ENCODE data around the gene IGFBP6.
A peak's percentile ranks its signal among the peaks of the same experiment; 100 is the strongest.

The IGFBP6 gene

DNA sequence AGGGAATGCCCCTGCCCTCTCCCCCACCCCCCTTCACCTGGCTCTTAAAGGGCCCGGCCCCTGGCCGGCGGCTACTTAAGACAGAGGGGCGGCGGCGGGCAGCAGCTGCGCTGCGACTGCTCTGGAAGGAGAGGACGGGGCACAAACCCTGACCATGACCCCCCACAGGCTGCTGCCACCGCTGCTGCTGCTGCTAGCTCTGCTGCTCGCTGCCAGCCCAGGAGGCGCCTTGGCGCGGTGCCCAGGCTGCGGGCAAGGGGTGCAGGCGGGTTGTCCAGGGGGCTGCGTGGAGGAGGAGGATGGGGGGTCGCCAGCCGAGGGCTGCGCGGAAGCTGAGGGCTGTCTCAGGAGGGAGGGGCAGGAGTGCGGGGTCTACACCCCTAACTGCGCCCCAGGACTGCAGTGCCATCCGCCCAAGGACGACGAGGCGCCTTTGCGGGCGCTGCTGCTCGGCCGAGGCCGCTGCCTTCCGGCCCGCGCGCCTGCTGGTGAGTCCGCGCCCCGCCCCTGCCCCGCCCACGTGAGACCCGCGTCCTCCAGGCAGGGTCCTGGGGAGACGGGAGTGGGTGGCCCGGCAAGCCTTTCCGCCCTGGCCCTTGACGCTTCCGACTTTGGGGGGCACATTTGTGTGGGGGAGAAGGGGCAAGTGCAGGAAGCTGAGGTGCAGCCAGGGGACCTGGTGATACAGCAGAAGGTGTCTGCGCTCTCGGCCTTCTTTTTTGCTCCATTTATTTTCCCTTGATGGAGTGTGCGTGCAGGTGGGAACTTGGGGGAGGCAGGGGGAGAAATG, at the start of gene IGFBP6 (continued):
- TF ChIP-seq, protein P1, sequence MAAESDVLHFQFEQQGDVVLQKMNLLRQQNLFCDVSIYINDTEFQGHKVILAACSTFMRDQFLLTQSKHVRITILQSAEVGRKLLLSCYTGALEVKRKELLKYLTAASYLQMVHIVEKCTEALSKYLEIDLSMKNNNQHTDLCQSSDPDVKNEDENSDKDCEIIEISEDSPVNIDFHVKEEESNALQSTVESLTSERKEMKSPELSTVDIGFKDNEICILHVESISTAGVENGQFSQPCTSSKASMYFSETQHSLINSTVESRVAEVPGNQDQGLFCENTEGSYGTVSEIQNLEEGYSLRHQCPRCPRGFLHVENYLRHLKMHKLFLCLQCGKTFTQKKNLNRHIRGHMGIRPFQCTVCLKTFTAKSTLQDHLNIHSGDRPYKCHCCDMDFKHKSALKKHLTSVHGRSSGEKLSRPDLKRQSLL (tag by site-specific recombination; IDR thresholded peaks at IDR 0.05) = no peak
- TF ChIP-seq GLIS1 (tag by site-specific recombination; IDR thresholded peaks at IDR 0.05) = peak; percentile 97
- TF ChIP-seq ZNF138 (tag by site-specific recombination; IDR thresholded peaks at IDR 0.05; ENCODE audit: borderline replicate concordance) = no peak
- peak; percentile 61; the same call in 1 of the 2 replicates for TF ChIP-seq ZNF843 (tag by site-specific recombination; IDR thresholded peaks at IDR 0.05)
- no peak for TF ChIP-seq ZNF521 (tag by site-specific recombination; IDR thresholded peaks at IDR 0.05)
- TF ChIP-seq SCRT1 (tag by site-specific recombination; IDR thresholded peaks at IDR 0.05; ENCODE audit: borderline replicate concordance) = no peak
- TF ChIP-seq PRDM1 (tag by site-specific recombination; IDR thresholded peaks at IDR 0.05) = no peak
- TF ChIP-seq ZNF133 (tag by site-specific recombination; IDR thresholded peaks at IDR 0.05) = no peak
- no peak for TF ChIP-seq RBAK (tag by site-specific recombination; IDR thresholded peaks at IDR 0.05)
- TF ChIP-seq ZNF558 (tag by site-specific recombination; IDR thresholded peaks at IDR 0.05) = no peak
- peak; percentile 5; the same call in 1 of the 2 replicates for TF ChIP-seq WT1 (tag by site-specific recombination; IDR thresholded peaks at IDR 0.05)
- no peak for TF ChIP-seq ZNF658 (tag by site-specific recombination; IDR thresholded peaks at IDR 0.05)
- TF ChIP-seq ZNF2 (tag by site-specific recombination; IDR thresholded peaks at IDR 0.05) = peak; percentile 87
- no peak; the same call in 1 of the 2 replicates for TF ChIP-seq REPIN1 (tag by site-specific recombination; IDR thresholded peaks at IDR 0.05; ENCODE audit: low read depth)
- TF ChIP-seq ZSCAN16 (tag by site-specific recombination; IDR thresholded peaks at IDR 0.05) = 0 out of 2 replicates have a peak, but pooled peaks have one; percentile 21
- TF ChIP-seq, protein P2, sequence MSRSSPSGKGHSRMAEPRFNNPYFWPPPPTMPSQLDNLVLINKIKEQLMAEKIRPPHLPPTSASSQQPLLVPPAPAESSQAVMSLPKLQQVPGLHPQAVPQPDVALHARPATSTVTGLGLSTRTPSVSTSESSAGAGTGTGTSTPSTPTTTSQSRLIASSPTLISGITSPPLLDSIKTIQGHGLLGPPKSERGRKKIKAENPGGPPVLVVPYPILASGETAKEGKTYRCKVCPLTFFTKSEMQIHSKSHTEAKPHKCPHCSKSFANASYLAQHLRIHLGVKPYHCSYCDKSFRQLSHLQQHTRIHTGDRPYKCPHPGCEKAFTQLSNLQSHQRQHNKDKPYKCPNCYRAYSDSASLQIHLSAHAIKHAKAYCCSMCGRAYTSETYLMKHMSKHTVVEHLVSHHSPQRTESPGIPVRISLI (tag by site-specific recombination; IDR thresholded peaks at IDR 0.05) = no peak
- TF ChIP-seq ZBTB21 (tag by site-specific recombination; IDR thresholded peaks at IDR 0.05) = no peak; the same call in 1 of the 2 replicates
- TF ChIP-seq ZNF830 (tag by site-specific recombination; IDR thresholded peaks at IDR 0.05; ENCODE audit: low read depth) = no peak
- 0 out of 2 replicates have a peak, but pooled peaks have one; percentile 16 for TF ChIP-seq REST (tag by site-specific recombination; IDR thresholded peaks at IDR 0.05)
- TF ChIP-seq IKZF3 (tag by site-specific recombination; IDR thresholded peaks at IDR 0.05) = no peak
- TF ChIP-seq ZNF623 (tag by site-specific recombination; IDR thresholded peaks at IDR 0.05) = no peak
- no peak for TF ChIP-seq ZNF639 (tag by site-specific recombination; IDR thresholded peaks at IDR 0.05)
- TF ChIP-seq HOXA7 (CRISPR knock-in tag; IDR thresholded peaks at IDR 0.05; ENCODE audit: borderline replicate concordance) = no peak
- 0 out of 2 replicates have a peak, but pooled peaks have one; percentile 43 for TF ChIP-seq ZXDB (tag by site-specific recombination; IDR thresholded peaks at IDR 0.05)
- TF ChIP-seq, protein P3, sequence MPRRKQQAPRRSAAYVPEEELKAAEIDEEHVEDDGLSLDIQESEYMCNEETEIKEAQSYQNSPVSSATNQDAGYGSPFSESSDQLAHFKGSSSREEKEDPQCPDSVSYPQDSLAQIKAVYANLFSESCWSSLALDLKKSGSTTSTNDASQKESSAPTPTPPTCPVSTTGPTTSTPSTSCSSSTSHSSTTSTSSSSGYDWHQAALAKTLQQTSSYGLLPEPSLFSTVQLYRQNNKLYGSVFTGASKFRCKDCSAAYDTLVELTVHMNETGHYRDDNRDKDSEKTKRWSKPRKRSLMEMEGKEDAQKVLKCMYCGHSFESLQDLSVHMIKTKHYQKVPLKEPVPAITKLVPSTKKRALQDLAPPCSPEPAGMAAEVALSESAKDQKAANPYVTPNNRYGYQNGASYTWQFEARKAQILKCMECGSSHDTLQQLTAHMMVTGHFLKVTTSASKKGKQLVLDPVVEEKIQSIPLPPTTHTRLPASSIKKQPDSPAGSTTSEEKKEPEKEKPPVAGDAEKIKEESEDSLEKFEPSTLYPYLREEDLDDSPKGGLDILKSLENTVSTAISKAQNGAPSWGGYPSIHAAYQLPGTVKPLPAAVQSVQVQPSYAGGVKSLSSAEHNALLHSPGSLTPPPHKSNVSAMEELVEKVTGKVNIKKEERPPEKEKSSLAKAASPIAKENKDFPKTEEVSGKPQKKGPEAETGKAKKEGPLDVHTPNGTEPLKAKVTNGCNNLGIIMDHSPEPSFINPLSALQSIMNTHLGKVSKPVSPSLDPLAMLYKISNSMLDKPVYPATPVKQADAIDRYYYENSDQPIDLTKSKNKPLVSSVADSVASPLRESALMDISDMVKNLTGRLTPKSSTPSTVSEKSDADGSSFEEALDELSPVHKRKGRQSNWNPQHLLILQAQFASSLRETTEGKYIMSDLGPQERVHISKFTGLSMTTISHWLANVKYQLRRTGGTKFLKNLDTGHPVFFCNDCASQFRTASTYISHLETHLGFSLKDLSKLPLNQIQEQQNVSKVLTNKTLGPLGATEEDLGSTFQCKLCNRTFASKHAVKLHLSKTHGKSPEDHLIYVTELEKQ (tag by site-specific recombination; IDR thresholded peaks at IDR 0.05; ENCODE audit: borderline replicate concordance) = no peak
- peak; percentile 69 for TF ChIP-seq SP2 (tag by site-specific recombination; IDR thresholded peaks at IDR 0.05)
- no peak for TF ChIP-seq ZNF174 (tag by site-specific recombination; IDR thresholded peaks at IDR 0.05)
- TF ChIP-seq ZNF311 (tag by site-specific recombination; IDR thresholded peaks at IDR 0.05; ENCODE audit: borderline replicate concordance) = no peak
- no peak for TF ChIP-seq ZNF175 (tag by site-specific recombination; IDR thresholded peaks at IDR 0.05)

Measured in HEK293 (cell line).